Measurements from ENCODE around the gene HIVEP2.

HIVEP2 gene

DNA sequence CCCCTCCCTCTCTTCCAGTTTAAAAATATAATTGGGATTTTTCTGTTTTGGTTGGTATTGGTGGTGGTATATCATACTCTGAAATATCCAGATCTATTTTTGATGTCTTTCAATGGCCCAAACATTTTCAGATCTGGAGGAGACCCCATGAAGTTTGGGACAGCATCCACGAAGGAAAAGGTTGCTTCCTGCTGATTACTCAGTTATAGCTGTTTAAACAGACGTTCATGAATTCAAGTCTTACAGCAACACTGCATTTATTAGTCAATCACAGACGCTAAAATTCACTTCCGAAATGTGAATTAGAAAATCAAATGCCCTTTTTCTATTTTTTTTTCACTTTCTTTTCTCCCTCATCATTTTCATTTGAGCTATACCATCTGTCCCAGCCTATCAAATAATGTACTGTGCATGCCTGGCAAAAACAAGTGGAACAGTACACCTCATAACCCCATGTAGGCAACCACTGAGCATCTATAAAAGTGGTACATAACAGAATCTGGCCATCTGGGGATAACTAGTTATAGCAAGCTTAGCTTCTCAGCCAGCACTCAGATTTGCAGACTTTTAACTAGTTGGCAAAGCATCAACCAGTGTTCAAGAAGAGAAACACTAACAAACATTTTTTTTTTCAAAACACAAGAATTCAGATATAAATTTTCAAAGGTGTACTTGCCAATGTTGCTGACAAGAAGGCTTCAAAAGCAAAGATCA lies 124.5 kb downstream of the HIVEP2 start:
- in situ Hi-C loops (cut with HindIII; ENCODE audit: low sequenced_read_pairs): no loop called here
- H3K4me3 ChIP-seq (ENCODE audit: low read depth, low read length): no peak overlapping the region
- DNase-seq (ENCODE audit: low read depth, low spot score): no peak
- TF ChIP-seq, protein P1, sequence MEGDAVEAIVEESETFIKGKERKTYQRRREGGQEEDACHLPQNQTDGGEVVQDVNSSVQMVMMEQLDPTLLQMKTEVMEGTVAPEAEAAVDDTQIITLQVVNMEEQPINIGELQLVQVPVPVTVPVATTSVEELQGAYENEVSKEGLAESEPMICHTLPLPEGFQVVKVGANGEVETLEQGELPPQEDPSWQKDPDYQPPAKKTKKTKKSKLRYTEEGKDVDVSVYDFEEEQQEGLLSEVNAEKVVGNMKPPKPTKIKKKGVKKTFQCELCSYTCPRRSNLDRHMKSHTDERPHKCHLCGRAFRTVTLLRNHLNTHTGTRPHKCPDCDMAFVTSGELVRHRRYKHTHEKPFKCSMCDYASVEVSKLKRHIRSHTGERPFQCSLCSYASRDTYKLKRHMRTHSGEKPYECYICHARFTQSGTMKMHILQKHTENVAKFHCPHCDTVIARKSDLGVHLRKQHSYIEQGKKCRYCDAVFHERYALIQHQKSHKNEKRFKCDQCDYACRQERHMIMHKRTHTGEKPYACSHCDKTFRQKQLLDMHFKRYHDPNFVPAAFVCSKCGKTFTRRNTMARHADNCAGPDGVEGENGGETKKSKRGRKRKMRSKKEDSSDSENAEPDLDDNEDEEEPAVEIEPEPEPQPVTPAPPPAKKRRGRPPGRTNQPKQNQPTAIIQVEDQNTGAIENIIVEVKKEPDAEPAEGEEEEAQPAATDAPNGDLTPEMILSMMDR (IDR thresholded peaks at IDR 0.05; ENCODE audit: low read depth, low read length): no peak

DNA sequence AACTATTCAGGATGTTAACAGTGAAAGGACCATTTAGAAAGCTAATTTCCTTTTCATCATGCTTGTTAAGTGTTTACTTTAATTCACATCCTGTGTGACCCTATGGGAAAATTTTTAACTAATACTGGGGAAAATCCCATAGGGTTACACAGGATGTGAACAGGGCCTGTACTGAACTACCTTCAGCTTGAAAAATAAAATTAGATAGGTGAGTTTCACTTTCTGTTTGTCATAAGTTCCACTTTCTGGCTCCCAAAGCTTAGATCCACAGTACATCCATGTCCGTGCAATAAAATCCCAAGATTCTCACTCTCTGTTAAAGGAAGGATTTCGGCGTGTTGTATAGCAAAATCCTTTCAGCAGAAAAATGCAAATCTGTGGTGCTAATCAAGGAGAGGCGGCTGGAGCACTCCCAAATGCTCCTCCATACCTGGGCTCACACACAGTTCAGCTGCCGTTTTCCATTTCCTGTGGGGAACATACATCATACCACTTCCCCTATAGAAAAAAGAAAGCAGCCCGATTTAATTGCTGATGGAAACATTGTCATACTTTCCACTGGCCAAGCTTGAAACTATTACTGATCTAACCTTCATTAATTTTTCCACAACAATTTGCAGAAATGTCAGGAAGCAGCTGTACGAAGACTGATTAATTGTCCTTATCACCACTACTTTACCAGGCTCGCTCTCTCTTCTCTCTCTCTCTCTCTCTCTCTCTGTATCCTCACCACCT lies 125.2 kb downstream of the HIVEP2 start:
- DNase-seq (ENCODE audit: low read depth, low spot score): peak; percentile 45
- in situ Hi-C loops (cut with HindIII; ENCODE audit: low sequenced_read_pairs): no loop called here
- H3K4me3 ChIP-seq (ENCODE audit: low read depth, low read length): peak overlapping the region; percentile 14
- TF ChIP-seq, protein P1 (IDR thresholded peaks at IDR 0.05; ENCODE audit: low read depth, low read length): no peak

DNA sequence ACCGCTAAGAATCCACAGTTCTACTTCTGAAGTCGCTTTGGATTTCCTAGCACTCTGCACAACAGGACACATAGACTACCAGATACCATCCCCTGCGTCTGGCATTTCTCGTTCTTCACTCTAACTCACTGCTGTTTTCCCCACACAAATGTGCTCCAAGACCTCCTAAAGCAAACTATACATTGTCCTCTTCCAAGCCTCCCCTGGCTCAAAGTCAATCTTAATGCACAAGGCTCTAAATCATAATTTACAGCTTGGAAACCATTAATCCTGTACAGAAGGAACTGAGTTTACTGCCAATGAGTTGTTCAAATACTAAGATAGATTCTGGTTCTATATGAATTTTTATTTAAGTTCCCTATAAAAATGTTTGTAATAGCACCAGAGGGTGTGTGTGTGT lies 128.5 kb downstream of the HIVEP2 start:
- H3K4me3 ChIP-seq (ENCODE audit: low read depth, low read length): no peak overlapping the region
- TF ChIP-seq, protein P1 (IDR thresholded peaks at IDR 0.05; ENCODE audit: low read depth, low read length): no peak
- no peak for DNase-seq (ENCODE audit: low read depth, low spot score)
- in situ Hi-C loops (cut with HindIII; ENCODE audit: low sequenced_read_pairs): no loop called here

DNA sequence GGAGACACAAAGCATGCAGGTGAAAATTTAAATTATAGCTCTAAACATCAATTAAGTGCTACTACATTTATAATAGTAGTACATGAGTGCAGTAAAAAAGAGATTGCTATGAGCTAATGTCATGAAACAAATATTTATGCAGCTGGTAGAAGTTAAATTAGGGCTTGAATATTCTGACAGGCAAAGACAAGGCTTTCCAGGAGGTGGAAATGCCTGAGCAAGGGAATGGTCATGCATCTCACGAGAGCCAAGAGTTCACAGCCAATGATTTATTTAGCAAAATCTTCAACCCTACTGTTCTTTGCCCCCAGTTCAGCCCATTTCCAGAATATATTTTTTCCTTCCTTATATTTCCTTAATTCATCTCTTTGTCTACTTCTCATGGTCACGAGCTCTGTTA lies 128.9 kb downstream of the HIVEP2 start:
- in situ Hi-C loops (cut with HindIII; ENCODE audit: low sequenced_read_pairs): no loop called here
- TF ChIP-seq, protein P1 (IDR thresholded peaks at IDR 0.05; ENCODE audit: low read depth, low read length): no peak
- H3K4me3 ChIP-seq (ENCODE audit: low read depth, low read length): no peak overlapping the region
- DNase-seq (ENCODE audit: low read depth, low spot score): peak; percentile 41

DNA sequence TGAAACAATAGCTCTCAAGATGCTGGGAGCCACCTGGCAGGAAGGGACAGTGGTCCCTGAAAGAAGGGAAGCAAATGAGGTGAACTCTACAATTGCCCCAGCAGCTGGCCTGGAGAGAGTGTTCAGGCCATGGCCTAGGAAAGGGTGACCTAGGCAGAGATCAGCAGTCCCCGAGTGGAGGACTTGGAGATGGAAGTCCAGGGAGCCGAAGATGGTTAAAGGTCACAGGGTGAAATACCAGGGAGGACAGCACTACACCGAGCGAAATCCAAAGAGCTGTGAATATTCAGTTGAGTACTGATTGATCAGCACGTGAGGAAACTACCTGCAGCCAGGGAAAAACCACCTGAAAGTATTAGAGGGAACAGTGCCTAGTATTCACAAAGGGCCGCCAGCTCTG lies 133.1 kb downstream of the HIVEP2 start:
- TF ChIP-seq, protein P1 (IDR thresholded peaks at IDR 0.05; ENCODE audit: low read depth, low read length): no peak
- in situ Hi-C loops (cut with HindIII; ENCODE audit: low sequenced_read_pairs): no loop called here
- H3K4me3 ChIP-seq (ENCODE audit: low read depth, low read length): no peak overlapping the region
- no peak for DNase-seq (ENCODE audit: low read depth, low spot score)

DNA sequence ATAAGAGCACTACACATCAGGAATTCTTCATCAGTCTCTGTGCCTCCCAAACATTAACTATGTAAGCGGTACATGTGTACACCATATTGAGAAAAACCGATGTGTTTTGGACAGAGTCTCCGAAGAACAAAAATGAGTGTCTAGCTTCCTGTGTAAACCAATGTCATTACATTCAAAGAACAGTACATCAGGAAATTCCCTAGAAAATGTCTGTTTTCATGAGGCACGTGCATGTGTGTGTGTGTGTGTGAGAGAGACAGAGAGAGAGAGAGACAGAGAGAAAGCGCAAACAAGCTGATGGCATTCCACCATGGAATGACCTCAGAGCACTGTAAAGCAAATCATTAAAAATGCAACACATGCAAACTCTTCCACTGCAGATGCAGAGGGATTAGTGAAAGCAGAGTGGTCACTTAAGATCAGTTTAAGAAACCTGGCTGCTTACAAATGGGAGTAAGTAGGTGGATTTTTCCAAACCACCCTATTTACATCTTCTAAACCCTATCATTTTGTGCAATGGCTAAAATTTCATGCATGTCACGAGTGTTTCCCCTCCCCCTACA lies 133.9 kb downstream of the HIVEP2 start:
- TF ChIP-seq, protein P1 (IDR thresholded peaks at IDR 0.05; ENCODE audit: low read depth, low read length): no peak
- no peak overlapping the region for H3K4me3 ChIP-seq (ENCODE audit: low read depth, low read length)
- no peak for DNase-seq (ENCODE audit: low read depth, low spot score)
- in situ Hi-C loops (cut with HindIII; ENCODE audit: low sequenced_read_pairs): no loop called here
